Measurements from ENCODE around the gene GGNBP2. TPM values are rescaled to one million over a fixed set of nuclear protein-coding genes. Genes with fewer than 3 reads are reported as not detected.

Gene GGNBP2
- total and polyA plus RNA-seq, 2 experiments from 2014 or later, result 48.1 to 54.3 TPM

- no peak overlapping the region for H3K27ac ChIP-seq
- DNase-seq (ENCODE audit: low read depth in 1 of 2, low spot score in 1 of 2), result no peak
These were observed 73.1 kb downstream of the GGNBP2 start for GRCh38 chr17:36617773-36618172.

GRCh38 chr17:36623281-36623680, 78.6 kb downstream of the GGNBP2 start:
- Histone ChIP-seq H3K27me3 (peaks cover 3% of the 10 kb centered on the region), H3K4me3 (no peak overlapping the region), H3K36me3 (no peaks in the 10 kb centered on the region), H3K9me3 (ENCODE audit: low read depth) (no peaks in the 10 kb centered on the region), H3K4me1 (ENCODE audit: low read depth) (no peaks in the 10 kb centered on the region), H3K27ac (no peak overlapping the region)
- no peak for DNase-seq (ENCODE audit: low read depth in 1 of 2, low spot score in 1 of 2)
- TF ChIP-seq, protein P1, sequence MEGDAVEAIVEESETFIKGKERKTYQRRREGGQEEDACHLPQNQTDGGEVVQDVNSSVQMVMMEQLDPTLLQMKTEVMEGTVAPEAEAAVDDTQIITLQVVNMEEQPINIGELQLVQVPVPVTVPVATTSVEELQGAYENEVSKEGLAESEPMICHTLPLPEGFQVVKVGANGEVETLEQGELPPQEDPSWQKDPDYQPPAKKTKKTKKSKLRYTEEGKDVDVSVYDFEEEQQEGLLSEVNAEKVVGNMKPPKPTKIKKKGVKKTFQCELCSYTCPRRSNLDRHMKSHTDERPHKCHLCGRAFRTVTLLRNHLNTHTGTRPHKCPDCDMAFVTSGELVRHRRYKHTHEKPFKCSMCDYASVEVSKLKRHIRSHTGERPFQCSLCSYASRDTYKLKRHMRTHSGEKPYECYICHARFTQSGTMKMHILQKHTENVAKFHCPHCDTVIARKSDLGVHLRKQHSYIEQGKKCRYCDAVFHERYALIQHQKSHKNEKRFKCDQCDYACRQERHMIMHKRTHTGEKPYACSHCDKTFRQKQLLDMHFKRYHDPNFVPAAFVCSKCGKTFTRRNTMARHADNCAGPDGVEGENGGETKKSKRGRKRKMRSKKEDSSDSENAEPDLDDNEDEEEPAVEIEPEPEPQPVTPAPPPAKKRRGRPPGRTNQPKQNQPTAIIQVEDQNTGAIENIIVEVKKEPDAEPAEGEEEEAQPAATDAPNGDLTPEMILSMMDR (IDR thresholded peaks at IDR 0.05; ENCODE audit: low read depth, low read length), result no peak

More at GRCh38 chr17:36617773-36618172, 73.1 kb downstream of the GGNBP2 start:
- Histone ChIP-seq H3K9me3 (ENCODE audit: low read depth) (no peaks in the 10 kb centered on the region), H3K36me3 (no peaks in the 10 kb centered on the region), H3K27me3 (peaks cover 3% of the 10 kb centered on the region), H3K4me1 (ENCODE audit: low read depth) (peaks cover 7% of the 10 kb centered on the region), H3K4me3 (no peak overlapping the region)
- TF ChIP-seq, protein P1 (IDR thresholded peaks at IDR 0.05; ENCODE audit: low read depth, low read length), result no peak

- H3K27me3 ChIP-seq, result peaks cover 1% of the 10 kb centered on the region
- no peaks in the 10 kb centered on the region for H3K36me3 ChIP-seq
- H3K4me3 ChIP-seq, result no peak overlapping the region
- peaks cover 6% of the 10 kb centered on the region for H3K4me1 ChIP-seq (ENCODE audit: low read depth)
- no peak for DNase-seq (ENCODE audit: low read depth in 1 of 2, low spot score in 1 of 2)
- no peak overlapping the region for H3K27ac ChIP-seq
- H3K9me3 ChIP-seq (ENCODE audit: low read depth), result no peaks in the 10 kb centered on the region
- TF ChIP-seq, protein P1 (IDR thresholded peaks at IDR 0.05; ENCODE audit: low read depth, low read length), result no peak
These were observed 80.5 kb downstream of the GGNBP2 start for GRCh38 chr17:36625188-36625587.

DNA sequence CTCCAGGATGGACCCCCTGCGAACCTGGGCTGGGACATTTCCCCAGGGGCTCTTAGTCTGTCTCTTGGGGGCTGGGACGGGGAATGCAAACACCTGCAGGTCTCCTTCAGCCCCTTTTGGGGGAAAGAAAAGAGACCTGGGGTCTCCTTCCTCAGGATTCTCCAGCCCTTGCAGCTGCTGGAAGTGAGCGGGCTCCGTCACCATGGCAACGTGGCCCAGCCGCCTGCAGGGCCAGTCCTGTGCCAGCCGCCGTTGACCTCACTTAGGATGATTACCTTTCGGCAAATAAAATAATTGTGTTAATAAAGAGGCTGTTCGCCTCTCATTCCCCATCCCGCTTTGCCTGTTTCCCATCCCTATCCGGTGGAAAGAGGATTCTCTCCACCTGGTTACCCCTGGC, 82.4 kb downstream of the GGNBP2 start:
- no peak overlapping the region for H3K4me3 ChIP-seq
- no peaks in the 10 kb centered on the region for H3K36me3 ChIP-seq
- H3K27me3 ChIP-seq, result peaks cover 9% of the 10 kb centered on the region
- no peak for DNase-seq (ENCODE audit: low read depth in 1 of 2, low spot score in 1 of 2)
- TF ChIP-seq, protein P1 (IDR thresholded peaks at IDR 0.05; ENCODE audit: low read depth, low read length), result no peak
- H3K9me3 ChIP-seq (ENCODE audit: low read depth), result no peaks in the 10 kb centered on the region
- H3K4me1 ChIP-seq (ENCODE audit: low read depth), result peaks cover 9% of the 10 kb centered on the region
- H3K27ac ChIP-seq, result no peak overlapping the region

DNA sequence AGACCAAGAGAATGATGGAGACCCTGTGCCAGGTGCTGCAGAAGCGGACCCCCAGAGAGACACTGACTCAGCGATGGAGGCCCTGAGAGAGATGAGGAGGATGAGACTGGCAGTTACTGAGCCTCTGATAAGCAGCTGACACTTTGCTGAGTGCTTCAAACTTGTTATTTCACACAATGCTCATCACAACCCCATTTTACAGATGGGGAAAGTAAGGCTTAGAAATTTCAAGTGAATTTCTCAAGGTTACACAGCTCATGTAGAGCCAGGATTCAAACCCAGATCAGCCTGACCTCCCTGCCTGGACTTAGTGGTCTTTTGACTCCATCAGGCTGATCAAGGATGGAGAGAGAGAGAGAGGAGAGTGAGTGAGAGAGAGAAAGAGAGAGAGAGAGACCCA, 83.9 kb downstream of the GGNBP2 start:
- TF ChIP-seq, protein P1 (IDR thresholded peaks at IDR 0.05; ENCODE audit: low read depth, low read length), result no peak
- H3K4me1 ChIP-seq (ENCODE audit: low read depth), result peaks cover 9% of the 10 kb centered on the region
- peaks cover 24% of the 10 kb centered on the region for H3K27me3 ChIP-seq
- DNase-seq (ENCODE audit: low read depth in 1 of 2, low spot score in 1 of 2), result no peak
- no peaks in the 10 kb centered on the region for H3K36me3 ChIP-seq
- H3K4me3 ChIP-seq, result no peak overlapping the region
- no peak overlapping the region for H3K27ac ChIP-seq
- no peaks in the 10 kb centered on the region for H3K9me3 ChIP-seq (ENCODE audit: low read depth)
